ENCODE measurements around the gene BAIAP2L1.

BAIAP2L1 gene

GRCh38 chr7:98280296-98280695 lies 120.6 kb downstream of the BAIAP2L1 start (continued):
- no peak for TF ChIP-seq ZNF549 (tag by site-specific recombination; IDR thresholded peaks at IDR 0.05)
- TF ChIP-seq ZFP41 (tag by site-specific recombination; IDR thresholded peaks at IDR 0.05; ENCODE audit: borderline replicate concordance) = no peak
- TF ChIP-seq GLI4 (tag by site-specific recombination; IDR thresholded peaks at IDR 0.05) = no peak
- TF ChIP-seq ZNF560 (tag by site-specific recombination; IDR thresholded peaks at IDR 0.05; ENCODE audit: borderline replicate concordance) = no peak

GRCh38 chr7:98278936-98279335 lies 122.0 kb downstream of the BAIAP2L1 start:
- CTCF ChIA-PET = interaction anchor here (0.6 kb wide), 1 partner anchor 504 kb away, joined by 3 read pairs; no protein-coding TSS in a partner anchor
- TF ChIP-seq GLIS1 (tag by site-specific recombination; IDR thresholded peaks at IDR 0.05) = 0 out of 2 replicates have a peak, but pooled peaks have one; percentile 1
- no peak for TF ChIP-seq HOXD13 (CRISPR knock-in tag; IDR thresholded peaks at IDR 0.05; ENCODE audit: borderline replicate concordance)

GRCh38 chr7:98278408-98278807 lies 122.5 kb downstream of the BAIAP2L1 start:
- Histone ChIP-seq H3K9me3 (ENCODE audit: control insufficient read depth, insufficient read depth, low read depth, low read length) (no peaks in the 10 kb centered on the region), H3K36me3 (ENCODE audit: control insufficient read depth in 2 of 2, insufficient read depth in 1 of 2, low read length in 2 of 2) (peaks cover 0 to 4% of the 10 kb centered on the region in 2 experiments; a peak in 2 of 3 replicates), H3K27ac (ENCODE audit: extremely low read depth, low read depth, low read length) (no peak overlapping the region), H3K4me1 (ENCODE audit: control insufficient read depth, insufficient read depth, low read length) (peaks cover 12% of the 10 kb centered on the region), H3K4me3 (ENCODE audit: low read depth, low read length) (no peak overlapping the region)
- POLR2A ChIA-PET = interaction anchor here (0.6 kb wide), 1 partner anchor 1093 kb away, joined by 4 read pairs; no protein-coding TSS in a partner anchor
- CTCF ChIA-PET = no interaction called here
- TF ChIP-seq ZNF600 (tag by site-specific recombination; IDR thresholded peaks at IDR 0.05) (peak; percentile 71), ZBTB26 (tag by site-specific recombination; optimal IDR thresholded peaks at IDR 0.05) (no peak), ZNF585B (tag by site-specific recombination; IDR thresholded peaks at IDR 0.05) (no peak)

More at GRCh38 chr7:98278936-98279335, 122.0 kb downstream of the BAIAP2L1 start:
- H3K4me3 ChIP-seq (ENCODE audit: low read depth, low read length) = no peak overlapping the region
- no peak overlapping the region for H3K27ac ChIP-seq (ENCODE audit: extremely low read depth, low read depth, low read length)
- POLR2A ChIA-PET = no interaction called here
- no peaks in the 10 kb centered on the region for H3K9me3 ChIP-seq (ENCODE audit: control insufficient read depth, insufficient read depth, low read depth, low read length)
- peaks cover 0 to 10% of the 10 kb centered on the region in 2 experiments; a peak in 2 of 3 replicates for H3K36me3 ChIP-seq (ENCODE audit: control insufficient read depth in 2 of 2, insufficient read depth in 1 of 2, low read length in 2 of 2)
- peaks cover 12% of the 10 kb centered on the region for H3K4me1 ChIP-seq (ENCODE audit: control insufficient read depth, insufficient read depth, low read length)

- no peak overlapping the region for H3K27ac ChIP-seq (ENCODE audit: extremely low read depth, low read depth, low read length)
- no peaks in the 10 kb centered on the region for H3K9me3 ChIP-seq (ENCODE audit: control insufficient read depth, insufficient read depth, low read depth, low read length)
- no peak overlapping the region for H3K4me3 ChIP-seq (ENCODE audit: low read depth, low read length)
- H3K36me3 ChIP-seq (ENCODE audit: control insufficient read depth in 2 of 2, insufficient read depth in 1 of 2, low read length in 2 of 2) = no peaks in the 10 kb centered on the region; a peak in 1 of 3 replicates
- 0 out of 2 replicates have a peak, but pooled peaks have one; percentile 58 for TF ChIP-seq PRDM6 (tag by site-specific recombination; IDR thresholded peaks at IDR 0.05)
- no peak for TF ChIP-seq TCF7L2 (IDR thresholded peaks at IDR 0.05; ENCODE audit: borderline replicate concordance, low read depth, low read length)
- ChIA-PET POLR2A (no interaction called here), CTCF (interaction anchor here (0.8 kb wide), 1 partner anchor 9 kb away, joined by 3 read pairs; no protein-coding TSS in a partner anchor)
- H3K4me1 ChIP-seq (ENCODE audit: control insufficient read depth, insufficient read depth, low read length) = peaks cover 5% of the 10 kb centered on the region
These were observed 124.6 kb downstream of the BAIAP2L1 start for GRCh38 chr7:98276241-98276761.

- no peak overlapping the region for H3K4me3 ChIP-seq (ENCODE audit: low read depth, low read length)
- CTCF ChIA-PET = interaction anchor here (0.6 to 0.7 kb wide), 2 partner anchors 169 to 180 kb away, joined by 3 to 5 read pairs; no protein-coding TSS in a partner anchor
- TF ChIP-seq SP3 (tag by site-specific recombination; IDR thresholded peaks at IDR 0.05) (no peak), ZNF157 (tag by site-specific recombination; IDR thresholded peaks at IDR 0.05) (no peak), ZNF777 (tag by site-specific recombination; IDR thresholded peaks at IDR 0.05; ENCODE audit: borderline replicate concordance) (no peak), PRDM1 (tag by site-specific recombination; IDR thresholded peaks at IDR 0.05) (no peak), ZNF521 (tag by site-specific recombination; IDR thresholded peaks at IDR 0.05) (no peak), ZSCAN16 (tag by site-specific recombination; IDR thresholded peaks at IDR 0.05) (no peak), ZNF776 (tag by site-specific recombination; IDR thresholded peaks at IDR 0.05; ENCODE audit: borderline replicate concordance) (no peak), ZNF433 (tag by site-specific recombination; IDR thresholded peaks at IDR 0.05; ENCODE audit: low read depth) (no peak), ZNF148 (tag by site-specific recombination; IDR thresholded peaks at IDR 0.05; ENCODE audit: borderline replicate concordance) (no peak), ZNF837 (tag by site-specific recombination; IDR thresholded peaks at IDR 0.05) (no peak), ZNF544 (tag by site-specific recombination; IDR thresholded peaks at IDR 0.05) (no peak)
These were observed 133.6 kb downstream of the BAIAP2L1 start for GRCh38 chr7:98267303-98267702.

More at GRCh38 chr7:98267303-98267702, 133.6 kb downstream of the BAIAP2L1 start:
- POLR2A ChIA-PET = no interaction called here
- no peak overlapping the region for H3K27ac ChIP-seq (ENCODE audit: extremely low read depth, low read depth, low read length)
- no peaks in the 10 kb centered on the region for H3K4me1 ChIP-seq (ENCODE audit: control insufficient read depth, insufficient read depth, low read length)
- no peaks in the 10 kb centered on the region; a peak in 1 of 3 replicates for H3K36me3 ChIP-seq (ENCODE audit: control insufficient read depth in 2 of 2, insufficient read depth in 1 of 2, low read length in 2 of 2)
- no peaks in the 10 kb centered on the region for H3K9me3 ChIP-seq (ENCODE audit: control insufficient read depth, insufficient read depth, low read depth, low read length)
